HUES48 (cell line): ENCODE data around the gene PAGE4.

Experiments used
- H3K27ac ChIP-seq: one replicate; pipeline ENCODE4 v1.7.0; 2013; ENCODE audit warnings: low read depth, low read length, inconsistent platforms
- H3K27me3 ChIP-seq: 2 replicates; pipeline ENCODE4 v1.6.1; 2013; ENCODE audit warnings: mild to moderate bottlenecking, low read length; ENCODE audit not compliant: control insufficient read depth, insufficient read depth
- H3K36me3 ChIP-seq: 2 replicates; pipeline ENCODE4 v1.6.1; 2013; ENCODE audit warnings: low read length; ENCODE audit not compliant: control insufficient read depth, insufficient read depth
- H3K4me1 ChIP-seq: 2 replicates; pipeline ENCODE4 v1.6.1; 2013; ENCODE audit warnings: mild to moderate bottlenecking, low read length; ENCODE audit not compliant: control insufficient read depth, insufficient read depth
- H3K4me3 ChIP-seq: 2 replicates; pipeline ENCODE4 v1.5.1; 2013; ENCODE audit warnings: mild to moderate bottlenecking, low read depth, low read length
- H3K9ac ChIP-seq: 2 replicates; pipeline ENCODE4 v1.6.1; 2013; ENCODE audit warnings: mild to moderate bottlenecking, low read depth, low read length, moderate library complexity
- H3K9me3 ChIP-seq: 2 replicates; pipeline ENCODE4 v1.6.1; 2013; ENCODE audit warnings: low read length; ENCODE audit not compliant: control insufficient read depth, insufficient read depth

Gene PAGE4

GRCh38 chrX:49829016-49829415 lies at the start of gene PAGE4:
Gene PAGE4, plus strand, starts transcription at chrX:49829303. Its CDS starts 1,126 bp downstream, at chrX:49830429.
- H3K27me3 ChIP-seq, result no peaks in the 10 kb centered on the region
- H3K4me1 ChIP-seq, result no peaks in the 10 kb centered on the region

GRCh38 chrX:49784747-49785280 lies 44.3 kb upstream of the PAGE4 start:
- no peak overlapping the region for H3K27ac ChIP-seq
- no peak overlapping the region for H3K4me3 ChIP-seq
- peaks cover 35% of the 10 kb centered on the region; the same call in 1 of the 2 replicates for H3K9me3 ChIP-seq
- H3K36me3 ChIP-seq, result no peaks in the 10 kb centered on the region
- no peak overlapping the region for H3K9ac ChIP-seq
- H3K4me1 ChIP-seq, result no peaks in the 10 kb centered on the region
- H3K27me3 ChIP-seq, result no peaks in the 10 kb centered on the region

More at GRCh38 chrX:49829016-49829415, at the start of gene PAGE4:
- no peak within 1 kb of the TSS for H3K9ac ChIP-seq
- H3K36me3 ChIP-seq, result no peaks in the 10 kb centered on the region
- no peak within 1 kb of the TSS for H3K4me3 ChIP-seq
- no peak within 1 kb of the TSS for H3K27ac ChIP-seq
- peaks cover 26% of the 10 kb centered on the region; the same call in 1 of the 2 replicates for H3K9me3 ChIP-seq

GRCh38 chrX:49792376-49792775 lies 36.7 kb upstream of the PAGE4 start:
- Histone ChIP-seq H3K27ac (no peak overlapping the region), H3K27me3 (no peaks in the 10 kb centered on the region), H3K9me3 (peaks cover 62% of the 10 kb centered on the region), H3K4me1 (no peaks in the 10 kb centered on the region), H3K4me3 (no peak overlapping the region), H3K9ac (no peak overlapping the region), H3K36me3 (no peaks in the 10 kb centered on the region)

- Histone ChIP-seq H3K9ac (no peak overlapping the region), H3K9me3 (peaks cover 59% of the 10 kb centered on the region), H3K36me3 (no peaks in the 10 kb centered on the region), H3K27ac (no peak overlapping the region), H3K4me3 (no peak overlapping the region), H3K27me3 (no peaks in the 10 kb centered on the region), H3K4me1 (no peaks in the 10 kb centered on the region)
Observed at GRCh38 chrX:49793686-49794085, 35.4 kb upstream of the PAGE4 start.

GRCh38 chrX:49799828-49800227 lies 29.3 kb upstream of the PAGE4 start:
- Histone ChIP-seq H3K4me1 (no peaks in the 10 kb centered on the region), H3K9me3 (peaks cover 39% of the 10 kb centered on the region), H3K27me3 (no peaks in the 10 kb centered on the region), H3K27ac (no peak overlapping the region), H3K4me3 (no peak overlapping the region), H3K36me3 (no peaks in the 10 kb centered on the region), H3K9ac (no peak overlapping the region)

GRCh38 chrX:49809891-49810632 lies 19.0 kb upstream of the PAGE4 start:
- Histone ChIP-seq H3K4me1 (no peaks in the 10 kb centered on the region), H3K9me3 (peaks cover 24% of the 10 kb centered on the region), H3K27me3 (no peaks in the 10 kb centered on the region), H3K4me3 (no peak overlapping the region), H3K9ac (no peak overlapping the region), H3K36me3 (no peaks in the 10 kb centered on the region), H3K27ac (no peak overlapping the region)

GRCh38 chrX:49812177-49812576 lies 16.9 kb upstream of the PAGE4 start:
- H3K27ac ChIP-seq, result no peak overlapping the region
- peaks cover 29% of the 10 kb centered on the region for H3K9me3 ChIP-seq
- no peak overlapping the region for H3K9ac ChIP-seq
- H3K36me3 ChIP-seq, result no peaks in the 10 kb centered on the region
- no peaks in the 10 kb centered on the region for H3K27me3 ChIP-seq
- H3K4me1 ChIP-seq, result no peaks in the 10 kb centered on the region
- H3K4me3 ChIP-seq, result no peak overlapping the region

GRCh38 chrX:49816435-49816834 lies 12.7 kb upstream of the PAGE4 start:
- Histone ChIP-seq H3K9ac (no peak overlapping the region), H3K4me3 (no peak overlapping the region), H3K27ac (no peak overlapping the region), H3K9me3 (peaks cover 29% of the 10 kb centered on the region), H3K4me1 (no peaks in the 10 kb centered on the region), H3K36me3 (no peaks in the 10 kb centered on the region), H3K27me3 (no peaks in the 10 kb centered on the region)

GRCh38 chrX:49838374-49838773 lies 9.3 kb downstream of the PAGE4 start:
- no peaks in the 10 kb centered on the region for H3K4me1 ChIP-seq
- H3K9ac ChIP-seq, result no peak overlapping the region
- no peaks in the 10 kb centered on the region for H3K36me3 ChIP-seq
- H3K27me3 ChIP-seq, result no peaks in the 10 kb centered on the region
- peaks cover 32% of the 10 kb centered on the region for H3K9me3 ChIP-seq
- H3K27ac ChIP-seq, result no peak overlapping the region
- no peak overlapping the region for H3K4me3 ChIP-seq

- no peaks in the 10 kb centered on the region for H3K4me1 ChIP-seq
- no peak overlapping the region for H3K27ac ChIP-seq
- H3K9ac ChIP-seq, result no peak overlapping the region
- H3K27me3 ChIP-seq, result no peaks in the 10 kb centered on the region
- H3K36me3 ChIP-seq, result no peaks in the 10 kb centered on the region
- H3K4me3 ChIP-seq, result no peak overlapping the region
- peaks cover 33% of the 10 kb centered on the region for H3K9me3 ChIP-seq
Observed at GRCh38 chrX:49840679-49841078, 11.6 kb downstream of the PAGE4 start.

- H3K27ac ChIP-seq, result no peak overlapping the region
- no peaks in the 10 kb centered on the region for H3K36me3 ChIP-seq
- H3K9me3 ChIP-seq, result peaks cover 43% of the 10 kb centered on the region
- H3K4me1 ChIP-seq, result no peaks in the 10 kb centered on the region
- no peaks in the 10 kb centered on the region for H3K27me3 ChIP-seq
- no peak overlapping the region for H3K4me3 ChIP-seq
- H3K9ac ChIP-seq, result no peak overlapping the region
Observed at GRCh38 chrX:49842621-49843020, 13.5 kb downstream of the PAGE4 start.
